Right lobe of liver (tissue), 6 donors: ENCODE measurements around the gene CYLD. TPM values are rescaled to one million over a fixed set of nuclear protein-coding genes. Genes with fewer than 3 reads are reported as not detected.

Source experiments
- ATAC-seq, 4 donors: fragments of 200-7000 bp; cut with Tn5 transposase; one replicate each; pipeline ENCODE4 v1.9.1; 2020; ENCODE audit warnings: mild to moderate bottlenecking in 4 of 4, moderate library complexity in 4 of 4
- DNase-seq, 3 donors: peaks; one replicate each; pipeline ENCODE4 v3.0.0-alpha.2; 2020
- H3K27ac ChIP-seq, 3 donors: fragments of 200-600 bp; one replicate each; pipeline ENCODE4 v1.8.0; 2022
- H3K27me3 ChIP-seq, 2 donors: fragments of 200-600 bp; one replicate each; pipeline ENCODE4 v1.8.0; 2022
- H3K36me3 ChIP-seq, 4 donors: fragments of 200-600 bp; sonication (generic) in 1 of 4; one replicate each; pipeline versions ENCODE4 v1.5.1 to v1.8.0; 2017 to 2022; ENCODE audit warnings: control low read depth in 1 of 4
- H3K4me1 ChIP-seq, 4 donors: fragments of 200-600 bp; sonication (generic) in 1 of 4; one replicate each; pipeline versions ENCODE4 v1.5.1 to v1.8.0; 2017 to 2022; ENCODE audit warnings: control low read depth in 1 of 4
- H3K4me3 ChIP-seq, 3 donors: fragments of 200-600 bp; one replicate each; pipeline ENCODE4 v1.8.0; 2022
- H3K9me3 ChIP-seq, 4 donors: fragments of 200-600 bp; sonication (generic) in 1 of 4; one replicate each; pipeline versions ENCODE4 v1.5.1 to v1.8.0; 2017 to 2022; ENCODE audit warnings: control low read depth in 1 of 4
- CTCF ChIP-seq, 4 donors: fragments of 200-600 bp in 3 of 4; fragments of 450-650 bp in 1 of 4; IDR thresholded peaks; one replicate each; pipeline versions ENCODE4 v1.5.1 to v1.8.0; 2016 to 2022; ENCODE audit warnings: antibody characterized with exemption in 4 of 4, mild to moderate bottlenecking in 2 of 4
- POLR2A ChIP-seq: fragments of 450-650 bp; IDR thresholded peaks from one replicate; pipeline ENCODE4 v1.6.1; 2017; ENCODE audit warnings: antibody characterized with exemption, mild to moderate bottlenecking
- WGBS: methylation state at CpG from one replicate; pipeline ENCODE4 v1.1.6; 2018; ENCODE audit warnings: low coverage, low lambda C conversion rate; ENCODE audit not compliant: insufficient coverage; ENCODE audit errors: missing lambda C conversion rate; 5-methylcytosine and 5-hydroxymethylcytosine counted together
- intact Hi-C, 2 donors: fragments of 100-400 bp; cut with DNase I; formaldehyde crosslinking; loops; one replicate each; pipeline versions ENCODE4 v1.11.2 to v1.14.1; 2022
- total RNA-seq, 6 experiments: library from RNA; depleted of rRNA in 2 of 6; stranded (reverse); fragments of >200 nt in 2 of 6; fragmentation: NEBNext Ultra II Directional in 3 of 6; extraction: Animal tissue kit (Norgen Biotek cat#: 25700) in 3 of 6; gene quantifications; one replicate each; pipeline versions ENCODE4 v1.1.0 to v1.2.4, GENCODE V29; 2016 to 2023
- donor health status: DM: no; HTN: yes; CAD: no.
- donor health status: DM: no; HTN: no; CAD: no.
- donor health status: DM: no; HTN: no; CAD: no.
- donor health status: DM: no; HTN: yes; CAD: no.
- donor health status: DM: no; HTN: yes; CAD: no.

CYLD gene
- total RNA-seq, 6 experiments from 2014 or later = 17.0 to 34.2 (median 19.5) TPM

- H3K4me3 ChIP-seq = no peak overlapping the region
- no peak for DNase-seq
- intact Hi-C loops = no loop called here
- TF ChIP-seq CTCF (IDR thresholded peaks at IDR 0.05) (no peak), POLR2A (no peak)
- WGBS = 65% methylated on average over 5 of the region's 5 CpGs
- H3K4me1 ChIP-seq = no peaks in the 10 kb centered on the region
- no peak overlapping the region for H3K27ac ChIP-seq
- no peak for ATAC-seq
- no peaks in the 10 kb centered on the region for H3K27me3 ChIP-seq
- peaks cover 0 to 6% (median 0%) of the 10 kb centered on the region in 4 donors for H3K9me3 ChIP-seq
- no peaks in the 10 kb centered on the region for H3K36me3 ChIP-seq
These were observed 36.3 kb upstream of the CYLD start for GRCh38 chr16:50705436-50706110.

- TF ChIP-seq CTCF (IDR thresholded peaks at IDR 0.05) (no peak), POLR2A (no peak)
- ATAC-seq (no peak), DNase-seq (no peak)
- 47% methylated on average over 3 of the region's 3 CpGs for WGBS
- Histone ChIP-seq H3K36me3 (no peaks in the 10 kb centered on the region), H3K27ac (no peak overlapping the region), H3K9me3 (peaks cover 0 to 6% (median 0%) of the 10 kb centered on the region in 4 donors), H3K4me1 (no peaks in the 10 kb centered on the region), H3K27me3 (no peaks in the 10 kb centered on the region), H3K4me3 (no peak overlapping the region)
- intact Hi-C loops = no loop called here
These were observed 35.6 kb upstream of the CYLD start for GRCh38 chr16:50706250-50706649.

GRCh38 chr16:50708373-50709060 is 33.4 kb upstream of the CYLD start:
- DNase-seq (no peak), ATAC-seq (peak in 2 of 4 donors; percentile 18 to 22)
- WGBS = no CpG with 5 or more reads among the region's 10 CpGs
- Histone ChIP-seq H3K36me3 (no peaks in the 10 kb centered on the region), H3K27ac (no peak overlapping the region), H3K4me3 (no peak overlapping the region), H3K4me1 (no peaks in the 10 kb centered on the region), H3K27me3 (no peaks in the 10 kb centered on the region), H3K9me3 (peaks cover 0 to 6% (median 0%) of the 10 kb centered on the region in 4 donors)
- TF ChIP-seq POLR2A (no peak), CTCF (IDR thresholded peaks at IDR 0.05) (no peak)
- intact Hi-C loops = no loop called here

GRCh38 chr16:50709061-50709684 is 32.7 kb upstream of the CYLD start:
- intact Hi-C loops = no loop called here

More at GRCh38 chr16:50709061-50709684, 32.7 kb upstream of the CYLD start:
- Histone ChIP-seq H3K27ac (no peak overlapping the region), H3K36me3 (no peaks in the 10 kb centered on the region), H3K4me3 (no peak overlapping the region), H3K9me3 (peaks cover 0 to 3% (median 0%) of the 10 kb centered on the region in 4 donors), H3K4me1 (no peaks in the 10 kb centered on the region), H3K27me3 (no peaks in the 10 kb centered on the region)
- peak; percentile 51 to 77 (median 60) for ATAC-seq
- no peak for DNase-seq
- 65% methylated on average over 5 of the region's 8 CpGs for WGBS
- no peak for TF ChIP-seq CTCF (IDR thresholded peaks at IDR 0.05)
- no peak for TF ChIP-seq POLR2A
